A673 (cell line): Measurements from ENCODE around the gene BOLA1. TPM values are rescaled to one million over a fixed set of nuclear protein-coding genes. Genes with fewer than 3 reads are reported as not detected.
A peak's percentile ranks its signal among the peaks of the same experiment; 100 is the strongest.

Experiments used
- BruUV-seq: library from RNA; stranded (reverse); fragments of 400-500 nt; replicated peaks from 2 replicates; lab custom pipeline; 2021; lab: Mats Ljungman, UMichigan
- CTCF ChIA-PET: fragments of 300-600 bp; sonication (Branson Sonifier 250); formaldehyde crosslinking; loops from one replicate; lab custom pipeline; 2022; ENCODE audit warnings: antibody characterized with exemption; lab: Charles Lee
- POLR2A ChIA-PET: fragments of 300-600 bp; sonication (Branson Sonifier 250); formaldehyde crosslinking; loops from one replicate; lab custom pipeline; 2022; ENCODE audit warnings: antibody characterized with exemption; ENCODE audit not compliant: low non-redundant PET; lab: Charles Lee
- DNase-seq: peaks from one replicate; pipeline ENCODE4 v3.0.0-alpha.2; 2015; ENCODE audit warnings: low spot score
- H3K27ac ChIP-seq: fragments of 200-600 bp; sonication (generic); 2 replicates; pipeline ENCODE4 v1.5.1; 2016; ENCODE audit warnings: mixed run types, low read depth, mild to moderate bottlenecking, mixed read lengths, antibody characterized with exemption, low read length; ENCODE audit not compliant: poor library complexity, severe bottlenecking
- H3K27me3 ChIP-seq: fragments of 200-600 bp; sonication (generic); replicated peaks from 2 replicates; pipeline ENCODE4 v1.6.1; 2017; ENCODE audit warnings: mixed run types, low read depth, mild to moderate bottlenecking, mixed read lengths, antibody characterized with exemption, low read length; ENCODE audit not compliant: insufficient read depth, poor library complexity
- H3K36me3 ChIP-seq: fragments of 200-600 bp; sonication (generic); 2 replicates; pipeline ENCODE4 v1.6.1; 2016; ENCODE audit warnings: mixed run types, mild to moderate bottlenecking, mixed read lengths, antibody characterized with exemption, low read length; ENCODE audit not compliant: insufficient read depth, poor library complexity, severe bottlenecking
- H3K4me1 ChIP-seq: fragments of 200-600 bp; sonication (generic); 2 replicates; pipeline ENCODE4 v1.6.1; 2017; ENCODE audit warnings: mixed run types, mild to moderate bottlenecking, mixed read lengths, antibody characterized with exemption, low read length; ENCODE audit not compliant: insufficient read depth, poor library complexity, severe bottlenecking
- H3K4me3 ChIP-seq: fragments of 200-600 bp; sonication (generic); 2 replicates; pipeline ENCODE4 v1.5.1; 2016; ENCODE audit warnings: low read depth, mixed run types, mild to moderate bottlenecking, mixed read lengths, low read length; ENCODE audit not compliant: poor library complexity, severe bottlenecking
- H3K9me3 ChIP-seq: fragments of 200-600 bp; sonication (generic); 2 replicates; pipeline ENCODE4 v1.6.1; 2016; ENCODE audit warnings: mixed run types, low read depth, mild to moderate bottlenecking, mixed read lengths, antibody characterized with exemption, low read length; ENCODE audit not compliant: poor library complexity, severe bottlenecking
- EZH2 ChIP-seq: fragments of 200-600 bp; sonication (generic); IDR thresholded peaks from 2 replicates; pipeline ENCODE4 v1.6.1; 2017; ENCODE audit warnings: borderline replicate concordance, low read depth, mild to moderate bottlenecking, mixed read lengths, antibody characterized with exemption, low read length; ENCODE audit not compliant: poor library complexity, severe bottlenecking
- intact Hi-C: fragments of 100-400 bp; cut with micrococcal nuclease; formaldehyde crosslinking; loops from one replicate; pipeline ENCODE4 v1.10.0; 2022; ENCODE audit not compliant: unreplicated experiment
- total RNA-seq: library from RNA; stranded (reverse); gene quantifications from 2 replicates; pipeline ENCODE4 v1.2.3, GENCODE V29; 2021
- TF ChIP-seq, protein P1 (sequence below): fragments of 300-800, 200-600 bp; sonication (generic); conservative IDR thresholded peaks from 2 replicates; pipeline ENCODE4 v1.5.1; 2017; ENCODE audit warnings: low read depth, mild to moderate bottlenecking, antibody characterized with exemption, low read length, moderate library complexity, mixed read lengths

Gene BOLA1
- total RNA-seq, 1 experiment from 2014 or later = 15.7 TPM

DNA sequence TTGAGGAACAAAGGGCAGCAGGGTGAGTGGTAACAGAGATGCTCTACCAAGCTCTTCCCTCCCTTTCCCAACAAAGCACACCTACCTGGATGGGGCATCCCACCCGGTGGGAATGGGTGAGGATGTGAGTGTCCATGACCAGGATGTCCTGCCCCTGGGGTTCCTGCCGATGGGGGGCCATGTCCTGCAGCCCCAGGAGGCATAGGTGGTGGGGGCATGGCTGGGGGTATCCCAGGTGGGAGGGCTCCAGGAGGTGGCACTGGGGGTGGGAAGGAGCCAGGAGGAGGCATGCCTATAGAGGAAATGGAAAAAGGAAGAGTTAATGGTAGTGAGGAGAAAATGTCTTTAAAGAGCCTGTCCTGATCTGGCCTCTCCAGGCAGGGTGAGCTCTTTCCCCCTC is 26.4 kb downstream of the BOLA1 start:
- H3K4me1 ChIP-seq = peaks cover 22% of the 10 kb centered on the region
- no peaks in the 10 kb centered on the region for H3K27me3 ChIP-seq
- intact Hi-C loops = no loop called here
- TF ChIP-seq, protein P1, sequence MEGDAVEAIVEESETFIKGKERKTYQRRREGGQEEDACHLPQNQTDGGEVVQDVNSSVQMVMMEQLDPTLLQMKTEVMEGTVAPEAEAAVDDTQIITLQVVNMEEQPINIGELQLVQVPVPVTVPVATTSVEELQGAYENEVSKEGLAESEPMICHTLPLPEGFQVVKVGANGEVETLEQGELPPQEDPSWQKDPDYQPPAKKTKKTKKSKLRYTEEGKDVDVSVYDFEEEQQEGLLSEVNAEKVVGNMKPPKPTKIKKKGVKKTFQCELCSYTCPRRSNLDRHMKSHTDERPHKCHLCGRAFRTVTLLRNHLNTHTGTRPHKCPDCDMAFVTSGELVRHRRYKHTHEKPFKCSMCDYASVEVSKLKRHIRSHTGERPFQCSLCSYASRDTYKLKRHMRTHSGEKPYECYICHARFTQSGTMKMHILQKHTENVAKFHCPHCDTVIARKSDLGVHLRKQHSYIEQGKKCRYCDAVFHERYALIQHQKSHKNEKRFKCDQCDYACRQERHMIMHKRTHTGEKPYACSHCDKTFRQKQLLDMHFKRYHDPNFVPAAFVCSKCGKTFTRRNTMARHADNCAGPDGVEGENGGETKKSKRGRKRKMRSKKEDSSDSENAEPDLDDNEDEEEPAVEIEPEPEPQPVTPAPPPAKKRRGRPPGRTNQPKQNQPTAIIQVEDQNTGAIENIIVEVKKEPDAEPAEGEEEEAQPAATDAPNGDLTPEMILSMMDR = no peak
- no peak for TF ChIP-seq EZH2
- CTCF ChIA-PET = no interaction called here
- H3K36me3 ChIP-seq = peaks cover 46% of the 10 kb centered on the region
- POLR2A ChIA-PET = no interaction called here
- no peak for DNase-seq
- H3K9me3 ChIP-seq = no peaks in the 10 kb centered on the region
- H3K4me3 ChIP-seq = no peak overlapping the region
- no peak overlapping the region for H3K27ac ChIP-seq
- BruUV-seq = no TSS peak

DNA sequence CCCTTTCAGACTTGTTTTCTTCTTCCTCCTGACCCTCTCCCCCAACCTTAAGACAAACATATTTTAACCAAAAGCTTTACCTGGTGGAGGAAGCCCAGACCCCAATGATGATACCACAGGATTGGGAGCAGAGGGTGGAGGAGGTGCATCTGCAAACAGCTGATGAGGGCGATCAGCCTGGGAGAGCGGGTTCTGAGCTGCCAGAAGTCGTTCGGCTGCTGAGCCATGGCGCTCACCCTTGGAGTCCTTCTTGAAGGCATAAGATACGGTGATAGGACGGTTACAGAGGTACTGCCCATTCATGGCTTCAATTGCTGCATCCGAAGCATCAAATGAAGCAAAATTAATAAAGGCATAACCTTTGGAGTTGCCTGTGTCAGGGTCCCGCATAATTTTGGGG is 26.9 kb downstream of the BOLA1 start:
- DNase-seq = no peak
- BruUV-seq = TSS peak; percentile 64
- H3K9me3 ChIP-seq = no peaks in the 10 kb centered on the region
- POLR2A ChIA-PET = no interaction called here
- H3K36me3 ChIP-seq = peaks cover 46% of the 10 kb centered on the region
- H3K4me1 ChIP-seq = peaks cover 22% of the 10 kb centered on the region
- no peaks in the 10 kb centered on the region for H3K27me3 ChIP-seq
- TF ChIP-seq, protein P1 = no peak
- no peak for TF ChIP-seq EZH2
- H3K27ac ChIP-seq = no peak overlapping the region
- intact Hi-C loops = no loop called here
- CTCF ChIA-PET = no interaction called here
- H3K4me3 ChIP-seq = peak overlapping the region; percentile 95

DNA sequence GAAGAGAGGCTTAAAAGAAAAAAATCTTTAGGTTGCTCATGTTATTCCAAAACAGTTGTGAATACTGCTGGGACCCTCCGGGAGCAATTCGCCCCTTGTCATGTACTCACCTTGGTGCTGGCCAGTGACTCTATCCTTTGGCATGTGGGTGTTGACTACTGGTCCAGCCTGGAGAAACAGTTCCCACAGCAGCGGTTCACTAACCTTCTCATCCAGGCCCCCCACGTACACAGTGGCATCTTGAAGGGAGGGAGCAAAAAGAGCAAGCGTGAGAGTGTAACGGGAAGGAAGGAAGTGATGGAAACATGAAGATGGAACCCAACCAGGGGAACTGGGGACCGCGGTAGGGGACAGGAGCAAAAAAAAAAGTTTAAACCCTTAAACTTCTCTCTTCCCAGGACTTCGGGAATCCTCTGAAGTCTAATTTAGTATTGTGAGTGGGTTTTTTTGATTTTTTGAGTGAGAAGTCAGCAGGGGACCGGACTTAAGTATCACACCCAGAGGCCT is 27.7 kb downstream of the BOLA1 start:
- no TSS peak for BruUV-seq
- ChIA-PET CTCF (no interaction called here), POLR2A (no interaction called here)
- peak overlapping the region; percentile 95 for H3K4me3 ChIP-seq
- H3K9me3 ChIP-seq = no peaks in the 10 kb centered on the region
- no peak for TF ChIP-seq EZH2
- TF ChIP-seq, protein P1 = no peak
- intact Hi-C loops = no loop called here
- no peaks in the 10 kb centered on the region for H3K27me3 ChIP-seq
- H3K4me1 ChIP-seq = peaks cover 22% of the 10 kb centered on the region
- no peak for DNase-seq
- H3K27ac ChIP-seq = peak overlapping the region; percentile 95
- peaks cover 46% of the 10 kb centered on the region for H3K36me3 ChIP-seq
